DND-41 (cell line): Measurements from ENCODE around the gene ANKS1B.

Experiments
- EZH2 ChIP-seq: IDR thresholded peaks from 3 replicates; pipeline ENCODE4 v1.6.1; 2012; ENCODE audit warnings: borderline replicate concordance, low read depth, mild to moderate bottlenecking, moderate library complexity, low read length, inconsistent platforms; ENCODE audit not compliant: severe bottlenecking
- TF ChIP-seq, protein P1 (sequence below): IDR thresholded peaks from 2 replicates; pipeline ENCODE4 v1.5.1; 2012; ENCODE audit warnings: borderline replicate concordance, low read length, moderate library complexity, mild to moderate bottlenecking; ENCODE audit not compliant: poor library complexity, severe bottlenecking; ENCODE audit errors: extremely low read depth

DNA sequence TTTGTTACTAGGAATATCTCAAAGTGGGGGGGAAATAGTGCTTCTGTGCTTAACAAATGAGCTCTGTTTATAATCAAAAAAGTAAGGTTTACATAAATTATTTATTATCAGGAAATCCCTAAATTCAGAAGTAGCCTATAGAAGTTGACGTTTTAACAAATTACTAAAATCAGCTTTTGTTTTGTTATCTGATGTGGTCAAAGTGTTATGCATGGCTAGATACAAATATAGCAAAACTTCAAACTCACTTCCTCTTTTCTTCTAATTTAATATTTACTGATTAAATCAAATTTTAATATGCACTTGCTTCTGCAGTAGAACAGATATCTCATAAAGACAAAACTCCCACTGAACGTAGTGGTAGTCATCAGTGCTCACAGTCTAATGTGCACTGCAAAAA lies 289.7 kb downstream of the ANKS1B start:
- TF ChIP-seq, protein P1, sequence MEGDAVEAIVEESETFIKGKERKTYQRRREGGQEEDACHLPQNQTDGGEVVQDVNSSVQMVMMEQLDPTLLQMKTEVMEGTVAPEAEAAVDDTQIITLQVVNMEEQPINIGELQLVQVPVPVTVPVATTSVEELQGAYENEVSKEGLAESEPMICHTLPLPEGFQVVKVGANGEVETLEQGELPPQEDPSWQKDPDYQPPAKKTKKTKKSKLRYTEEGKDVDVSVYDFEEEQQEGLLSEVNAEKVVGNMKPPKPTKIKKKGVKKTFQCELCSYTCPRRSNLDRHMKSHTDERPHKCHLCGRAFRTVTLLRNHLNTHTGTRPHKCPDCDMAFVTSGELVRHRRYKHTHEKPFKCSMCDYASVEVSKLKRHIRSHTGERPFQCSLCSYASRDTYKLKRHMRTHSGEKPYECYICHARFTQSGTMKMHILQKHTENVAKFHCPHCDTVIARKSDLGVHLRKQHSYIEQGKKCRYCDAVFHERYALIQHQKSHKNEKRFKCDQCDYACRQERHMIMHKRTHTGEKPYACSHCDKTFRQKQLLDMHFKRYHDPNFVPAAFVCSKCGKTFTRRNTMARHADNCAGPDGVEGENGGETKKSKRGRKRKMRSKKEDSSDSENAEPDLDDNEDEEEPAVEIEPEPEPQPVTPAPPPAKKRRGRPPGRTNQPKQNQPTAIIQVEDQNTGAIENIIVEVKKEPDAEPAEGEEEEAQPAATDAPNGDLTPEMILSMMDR: no peak
- TF ChIP-seq EZH2: no peak
